ENCODE measurements around the gene PTPRG.

The PTPRG gene

DNA sequence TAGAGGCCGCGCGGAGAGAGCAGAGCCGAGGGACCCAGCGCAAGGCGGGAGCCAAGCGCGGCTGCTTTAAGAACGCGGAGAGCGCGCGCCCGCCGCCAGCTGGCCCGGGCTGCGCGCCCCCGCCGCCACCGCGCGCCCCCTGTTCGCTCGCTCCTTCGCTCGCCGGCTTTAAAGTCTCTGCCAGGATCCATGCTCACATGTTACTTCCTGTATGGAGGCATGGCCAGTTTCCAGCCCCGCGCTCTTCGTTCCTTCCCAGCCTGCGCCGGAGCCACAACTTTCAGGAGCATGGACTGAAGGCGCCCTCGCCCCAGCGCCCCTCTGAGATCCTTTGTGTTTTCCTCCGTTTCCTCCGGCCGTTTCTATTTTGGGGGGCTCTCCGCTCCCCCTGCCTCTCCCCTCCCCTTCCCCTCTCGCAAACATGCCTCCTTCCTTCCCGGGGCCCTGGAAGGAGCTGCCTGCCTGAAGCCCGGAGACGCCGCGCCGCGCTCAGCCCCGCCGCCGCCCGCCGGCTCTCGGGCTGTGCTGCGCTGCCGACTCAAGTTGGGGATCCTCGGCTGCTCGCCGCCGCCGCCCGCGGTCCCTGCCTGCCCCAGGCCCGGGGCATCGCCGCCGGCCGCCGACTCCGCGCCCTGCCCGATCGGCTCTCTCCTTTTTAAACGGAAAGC lies at the start of gene PTPRG:
Gene PTPRG, plus strand, starts transcription at position 198 of the 668 bp plus-strand sequence. CDS start 717 bp downstream, outside the sequence.
- Histone ChIP-seq H3K4me1 (ENCODE audit: control insufficient read depth, insufficient read depth, low read length) (peaks cover 4% of the 10 kb centered on the region), H3K27me3 (ENCODE audit: control insufficient read depth, insufficient read depth, low read length) (peaks cover 38% of the 10 kb centered on the region), H3K9me3 (ENCODE audit: control insufficient read depth, low read length) (no peaks in the 10 kb centered on the region), H3K36me3 (ENCODE audit: control insufficient read depth, insufficient read depth, low read length) (no peaks in the 10 kb centered on the region), H3K9ac (ENCODE audit: low read length) (peak within 1 kb of the TSS; percentile 81), H3K4me3 (ENCODE audit: low read length) (peak within 1 kb of the TSS; percentile 78)

DNA sequence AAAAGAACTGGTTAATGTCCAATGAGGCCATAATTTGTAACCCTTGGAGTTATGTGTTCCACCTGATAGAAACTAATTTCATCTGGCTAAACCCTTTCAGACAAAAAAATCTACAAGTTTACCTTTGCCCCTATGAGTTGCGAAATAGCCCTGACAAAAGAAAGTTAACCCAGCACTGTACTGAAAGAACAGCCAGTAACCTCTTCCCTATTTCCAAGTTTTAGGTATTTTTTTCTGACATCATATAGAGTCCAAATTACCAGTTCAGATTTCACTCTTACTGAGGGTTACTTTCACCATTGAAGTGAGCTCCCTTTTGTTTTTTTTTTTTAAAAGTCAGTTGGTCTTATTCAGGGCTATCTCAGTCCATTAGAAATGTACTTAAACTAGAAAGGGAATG lies 42.8 kb upstream of the PTPRG start:
- no peaks in the 10 kb centered on the region for H3K27me3 ChIP-seq (ENCODE audit: control insufficient read depth, insufficient read depth, low read length)
- no peaks in the 10 kb centered on the region for H3K4me1 ChIP-seq (ENCODE audit: control insufficient read depth, insufficient read depth, low read length)
- no peak overlapping the region for H3K9ac ChIP-seq (ENCODE audit: low read length)
- no peaks in the 10 kb centered on the region for H3K9me3 ChIP-seq (ENCODE audit: control insufficient read depth, low read length)
- H3K4me3 ChIP-seq (ENCODE audit: low read length) = no peak overlapping the region
- no peaks in the 10 kb centered on the region for H3K36me3 ChIP-seq (ENCODE audit: control insufficient read depth, insufficient read depth, low read length)

DNA sequence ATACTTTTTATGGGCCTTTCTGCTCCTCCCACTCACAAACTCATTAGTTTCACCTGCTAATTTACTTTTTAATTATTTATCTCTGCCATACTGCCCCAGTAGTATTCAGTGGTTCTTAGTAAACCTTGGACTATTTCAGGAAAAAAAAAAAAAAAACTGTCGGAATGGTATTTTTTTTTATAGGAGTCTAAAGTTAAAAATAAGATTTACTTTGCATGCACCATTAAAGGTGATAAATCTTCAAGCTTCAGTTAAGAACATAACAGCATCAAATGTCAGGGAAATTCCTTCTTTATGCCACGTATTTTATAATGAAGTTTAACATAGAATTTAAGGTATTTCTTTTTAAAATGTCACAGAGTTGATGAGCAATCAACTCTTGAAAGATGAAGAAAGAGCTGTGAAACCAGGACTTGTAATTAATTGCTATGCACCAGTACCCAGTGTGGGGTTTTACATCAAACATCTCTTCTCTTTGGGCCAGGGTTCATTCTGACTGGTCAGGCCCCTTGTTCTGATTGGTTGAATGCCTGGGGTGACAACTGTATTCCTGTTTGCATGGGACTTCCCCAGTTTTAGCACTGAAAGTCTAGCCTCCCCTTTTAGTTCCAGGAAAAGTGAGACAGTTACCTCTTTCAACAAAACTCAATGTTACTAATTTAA lies 40.3 kb upstream of the PTPRG start:
- H3K4me3 ChIP-seq (ENCODE audit: low read length) = no peak overlapping the region
- no peaks in the 10 kb centered on the region for H3K36me3 ChIP-seq (ENCODE audit: control insufficient read depth, insufficient read depth, low read length)
- H3K27me3 ChIP-seq (ENCODE audit: control insufficient read depth, insufficient read depth, low read length) = no peaks in the 10 kb centered on the region
- H3K4me1 ChIP-seq (ENCODE audit: control insufficient read depth, insufficient read depth, low read length) = no peaks in the 10 kb centered on the region
- no peaks in the 10 kb centered on the region for H3K9me3 ChIP-seq (ENCODE audit: control insufficient read depth, low read length)
- H3K9ac ChIP-seq (ENCODE audit: low read length) = no peak overlapping the region

DNA sequence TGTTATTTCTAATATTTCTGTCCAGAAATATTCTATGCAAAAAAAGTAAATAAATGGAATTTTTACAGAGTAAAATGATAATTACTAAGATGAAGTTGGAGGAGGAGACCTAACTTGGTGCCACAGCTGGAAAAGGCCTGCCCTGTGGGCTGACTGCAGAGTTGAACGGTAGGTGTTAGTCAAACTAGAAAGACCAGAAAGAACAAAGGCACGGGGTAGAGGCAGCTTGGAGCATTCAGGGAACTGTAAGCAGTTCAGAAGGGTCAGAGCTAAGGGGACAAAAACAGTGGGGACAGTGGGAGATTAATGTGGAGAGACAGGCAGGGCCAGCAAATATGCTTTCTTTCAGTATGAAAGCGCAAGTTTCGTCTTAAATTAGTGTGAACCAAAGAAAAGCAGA lies 39.3 kb upstream of the PTPRG start:
- Histone ChIP-seq H3K4me3 (ENCODE audit: low read length) (no peak overlapping the region), H3K9me3 (ENCODE audit: control insufficient read depth, low read length) (no peaks in the 10 kb centered on the region)

DNA sequence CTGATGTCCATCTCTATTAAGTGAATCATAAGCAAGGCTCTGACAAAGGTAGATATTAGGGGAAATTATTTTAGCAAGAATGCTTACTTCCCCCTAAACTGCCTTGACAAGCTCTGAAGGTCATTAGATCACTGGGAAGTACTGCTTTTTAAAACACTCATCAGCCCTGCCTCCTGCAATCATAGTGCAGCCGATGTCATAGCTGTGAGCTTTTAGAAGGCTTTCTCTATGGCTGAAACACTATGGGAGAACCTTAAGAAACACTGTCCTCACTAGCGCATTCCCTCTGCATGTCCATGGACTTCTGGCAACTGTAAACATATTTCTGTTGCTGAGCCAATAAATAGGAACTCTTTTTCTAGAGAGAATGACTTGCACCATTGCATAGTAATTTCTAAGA lies 38.7 kb upstream of the PTPRG start:
- Histone ChIP-seq H3K27me3 (ENCODE audit: control insufficient read depth, insufficient read depth, low read length) (no peaks in the 10 kb centered on the region), H3K36me3 (ENCODE audit: control insufficient read depth, insufficient read depth, low read length) (no peaks in the 10 kb centered on the region), H3K9ac (ENCODE audit: low read length) (no peak overlapping the region), H3K4me1 (ENCODE audit: control insufficient read depth, insufficient read depth, low read length) (no peaks in the 10 kb centered on the region), H3K9me3 (ENCODE audit: control insufficient read depth, low read length) (no peaks in the 10 kb centered on the region), H3K4me3 (ENCODE audit: low read length) (no peak overlapping the region)

More for the DNA sequence above, 39.3 kb upstream of the PTPRG start:
- Histone ChIP-seq H3K36me3 (ENCODE audit: control insufficient read depth, insufficient read depth, low read length) (no peaks in the 10 kb centered on the region), H3K4me1 (ENCODE audit: control insufficient read depth, insufficient read depth, low read length) (no peaks in the 10 kb centered on the region), H3K9ac (ENCODE audit: low read length) (no peak overlapping the region), H3K27me3 (ENCODE audit: control insufficient read depth, insufficient read depth, low read length) (no peaks in the 10 kb centered on the region)

DNA sequence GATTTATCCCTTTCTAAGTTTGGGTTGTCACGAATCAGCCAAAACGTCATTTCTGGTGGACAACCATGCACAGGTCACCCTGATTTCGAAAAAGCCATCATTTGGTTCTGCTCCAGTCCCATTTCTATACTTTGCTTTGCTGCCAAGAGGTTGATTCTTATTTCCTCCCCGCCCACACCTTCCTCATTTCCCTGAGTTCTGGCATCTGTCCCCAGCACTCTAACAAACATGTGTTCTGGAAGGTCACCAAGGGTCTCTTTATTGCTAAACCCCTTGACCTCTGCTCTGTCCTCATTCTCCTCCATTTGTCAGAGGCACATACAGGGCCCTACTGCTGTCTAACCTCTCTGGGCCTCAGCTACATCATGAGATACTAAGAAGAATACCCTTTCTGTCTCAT lies 36.4 kb upstream of the PTPRG start:
- Histone ChIP-seq H3K4me3 (ENCODE audit: low read length) (no peak overlapping the region), H3K27me3 (ENCODE audit: control insufficient read depth, insufficient read depth, low read length) (no peaks in the 10 kb centered on the region), H3K9me3 (ENCODE audit: control insufficient read depth, low read length) (no peaks in the 10 kb centered on the region), H3K36me3 (ENCODE audit: control insufficient read depth, insufficient read depth, low read length) (no peaks in the 10 kb centered on the region), H3K9ac (ENCODE audit: low read length) (no peak overlapping the region), H3K4me1 (ENCODE audit: control insufficient read depth, insufficient read depth, low read length) (no peaks in the 10 kb centered on the region)

DNA sequence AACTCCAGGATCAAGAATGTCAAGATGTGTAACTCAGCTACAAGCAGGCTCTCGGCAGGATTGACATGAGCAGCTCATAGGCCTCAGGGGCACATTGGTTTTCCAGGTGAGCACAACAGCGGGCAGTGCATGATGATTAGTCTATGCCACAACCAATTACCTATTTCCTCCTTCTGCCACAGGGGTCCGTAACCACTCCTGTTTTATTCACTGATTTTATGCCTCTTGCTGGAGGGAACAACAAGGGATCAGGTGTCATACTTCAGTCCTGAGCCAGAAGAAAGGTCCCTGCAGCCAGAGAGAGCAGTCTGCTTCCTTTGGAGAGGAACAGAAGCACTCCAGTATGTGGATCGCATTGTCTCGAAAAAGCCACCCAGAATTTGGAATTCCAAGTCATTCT lies 35.1 kb upstream of the PTPRG start:
- Histone ChIP-seq H3K4me3 (ENCODE audit: low read length) (no peak overlapping the region), H3K27me3 (ENCODE audit: control insufficient read depth, insufficient read depth, low read length) (no peaks in the 10 kb centered on the region), H3K4me1 (ENCODE audit: control insufficient read depth, insufficient read depth, low read length) (no peaks in the 10 kb centered on the region), H3K9ac (ENCODE audit: low read length) (no peak overlapping the region), H3K9me3 (ENCODE audit: control insufficient read depth, low read length) (no peaks in the 10 kb centered on the region), H3K36me3 (ENCODE audit: control insufficient read depth, insufficient read depth, low read length) (no peaks in the 10 kb centered on the region)

DNA sequence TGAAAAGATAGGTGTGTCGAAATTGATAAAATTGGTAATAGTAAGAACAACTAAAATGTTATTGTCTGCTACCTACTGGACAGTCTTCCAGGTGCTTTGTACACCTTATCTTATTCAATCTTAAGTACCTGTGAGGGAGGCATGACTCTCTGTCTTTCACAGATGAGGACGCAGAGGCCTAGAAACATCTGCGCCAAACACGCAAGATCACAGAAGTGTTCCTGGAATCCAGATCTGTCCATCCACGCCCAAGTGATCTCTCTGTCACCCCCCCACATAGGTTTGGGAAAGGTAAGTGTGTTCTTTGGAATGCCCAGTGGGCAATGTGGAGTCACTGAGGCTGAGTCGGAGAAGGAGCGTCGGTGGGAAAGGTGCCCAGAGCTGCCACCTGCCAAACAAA lies 34.4 kb upstream of the PTPRG start:
- no peak overlapping the region for H3K9ac ChIP-seq (ENCODE audit: low read length)
- no peaks in the 10 kb centered on the region for H3K4me1 ChIP-seq (ENCODE audit: control insufficient read depth, insufficient read depth, low read length)
- H3K9me3 ChIP-seq (ENCODE audit: control insufficient read depth, low read length) = no peaks in the 10 kb centered on the region

DNA sequence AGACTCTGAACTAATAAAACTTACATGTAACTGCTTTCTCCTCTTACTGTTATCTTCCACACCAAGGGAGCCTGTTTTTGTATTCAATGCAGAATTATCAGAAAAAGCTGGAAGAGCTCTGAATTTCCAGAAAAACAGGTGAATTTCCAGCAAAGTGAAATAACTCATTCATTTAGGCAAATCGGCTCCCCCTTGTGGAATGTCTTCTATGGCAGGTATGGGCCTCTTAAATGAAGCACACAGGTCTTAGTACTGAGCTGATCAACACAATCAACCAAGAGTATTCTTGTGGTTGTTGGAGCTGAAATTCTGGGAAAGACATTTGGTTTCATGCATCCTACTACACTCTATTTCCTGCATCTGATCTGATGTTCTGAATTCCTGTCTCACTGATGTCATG lies 31.0 kb upstream of the PTPRG start:
- no peaks in the 10 kb centered on the region for H3K4me1 ChIP-seq (ENCODE audit: control insufficient read depth, insufficient read depth, low read length)
- H3K36me3 ChIP-seq (ENCODE audit: control insufficient read depth, insufficient read depth, low read length) = no peaks in the 10 kb centered on the region
- no peaks in the 10 kb centered on the region for H3K27me3 ChIP-seq (ENCODE audit: control insufficient read depth, insufficient read depth, low read length)
- H3K4me3 ChIP-seq (ENCODE audit: low read length) = no peak overlapping the region
- no peaks in the 10 kb centered on the region for H3K9me3 ChIP-seq (ENCODE audit: control insufficient read depth, low read length)
- H3K9ac ChIP-seq (ENCODE audit: low read length) = no peak overlapping the region

More for the DNA sequence above, 34.4 kb upstream of the PTPRG start:
- no peaks in the 10 kb centered on the region for H3K36me3 ChIP-seq (ENCODE audit: control insufficient read depth, insufficient read depth, low read length)
- no peaks in the 10 kb centered on the region for H3K27me3 ChIP-seq (ENCODE audit: control insufficient read depth, insufficient read depth, low read length)
- no peak overlapping the region for H3K4me3 ChIP-seq (ENCODE audit: low read length)

DNA sequence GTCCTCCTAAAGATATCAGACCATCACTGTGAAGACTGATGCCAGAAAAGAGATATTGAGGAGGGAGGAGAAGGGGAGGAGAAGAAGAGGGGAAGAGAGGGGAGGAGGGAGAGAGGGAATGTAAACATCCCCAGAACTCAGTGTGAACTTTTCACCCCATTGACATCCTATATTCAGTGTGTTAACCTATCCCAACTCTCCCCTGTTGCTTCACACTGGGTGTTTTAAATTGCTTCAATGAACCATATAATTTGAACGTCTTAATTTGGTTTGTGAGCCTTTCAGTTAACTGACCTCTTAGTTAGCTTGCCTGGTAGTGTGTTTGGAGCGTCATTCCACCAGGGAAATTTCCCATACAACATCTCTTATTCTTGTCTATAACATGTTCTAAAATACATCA lies 29.8 kb upstream of the PTPRG start:
- Histone ChIP-seq H3K9ac (ENCODE audit: low read length) (no peak overlapping the region), H3K4me3 (ENCODE audit: low read length) (no peak overlapping the region), H3K27me3 (ENCODE audit: control insufficient read depth, insufficient read depth, low read length) (no peaks in the 10 kb centered on the region), H3K9me3 (ENCODE audit: control insufficient read depth, low read length) (no peaks in the 10 kb centered on the region), H3K4me1 (ENCODE audit: control insufficient read depth, insufficient read depth, low read length) (no peaks in the 10 kb centered on the region), H3K36me3 (ENCODE audit: control insufficient read depth, insufficient read depth, low read length) (no peaks in the 10 kb centered on the region)

DNA sequence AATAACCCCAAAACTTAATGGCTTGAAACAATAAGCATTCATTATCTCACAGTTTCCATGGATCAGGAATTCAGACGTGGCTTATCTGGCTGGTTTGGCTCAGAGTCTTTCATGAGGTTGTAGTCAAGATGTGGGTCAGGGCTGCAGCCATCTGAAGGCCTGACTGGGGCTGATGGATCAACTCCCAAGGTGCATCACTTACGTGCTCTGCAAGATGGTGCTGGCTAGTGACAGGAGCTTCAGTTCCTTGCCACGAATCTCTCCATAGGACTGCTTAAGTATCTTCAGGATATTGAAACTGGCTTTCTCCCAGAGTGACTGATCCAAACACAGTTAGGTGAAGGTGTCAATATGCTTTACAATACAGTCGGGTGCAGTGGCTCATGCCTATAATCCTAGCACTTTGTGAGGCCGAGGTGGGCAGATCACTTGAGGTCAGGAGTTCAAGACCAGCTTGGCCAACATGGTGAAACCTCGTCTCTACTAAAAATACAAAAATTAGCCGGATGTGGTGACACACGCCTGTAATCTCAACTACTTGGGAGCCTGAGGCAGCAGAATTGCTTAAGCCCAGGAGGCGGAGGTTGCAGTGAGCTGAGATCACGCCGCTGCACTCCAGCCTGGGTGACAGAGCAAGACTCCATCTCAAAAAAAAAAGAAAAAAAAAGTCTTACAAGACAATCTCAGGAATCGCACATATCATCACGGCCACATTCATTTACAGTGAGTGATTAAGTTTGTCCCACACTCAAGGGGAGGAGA lies 28.5 kb upstream of the PTPRG start:
- peaks cover 5% of the 10 kb centered on the region for H3K4me1 ChIP-seq (ENCODE audit: control insufficient read depth, insufficient read depth, low read length)
- H3K36me3 ChIP-seq (ENCODE audit: control insufficient read depth, insufficient read depth, low read length) = no peaks in the 10 kb centered on the region
- no peaks in the 10 kb centered on the region for H3K27me3 ChIP-seq (ENCODE audit: control insufficient read depth, insufficient read depth, low read length)
- no peak overlapping the region for H3K4me3 ChIP-seq (ENCODE audit: low read length)
- no peaks in the 10 kb centered on the region for H3K9me3 ChIP-seq (ENCODE audit: control insufficient read depth, low read length)
- no peak overlapping the region for H3K9ac ChIP-seq (ENCODE audit: low read length)

DNA sequence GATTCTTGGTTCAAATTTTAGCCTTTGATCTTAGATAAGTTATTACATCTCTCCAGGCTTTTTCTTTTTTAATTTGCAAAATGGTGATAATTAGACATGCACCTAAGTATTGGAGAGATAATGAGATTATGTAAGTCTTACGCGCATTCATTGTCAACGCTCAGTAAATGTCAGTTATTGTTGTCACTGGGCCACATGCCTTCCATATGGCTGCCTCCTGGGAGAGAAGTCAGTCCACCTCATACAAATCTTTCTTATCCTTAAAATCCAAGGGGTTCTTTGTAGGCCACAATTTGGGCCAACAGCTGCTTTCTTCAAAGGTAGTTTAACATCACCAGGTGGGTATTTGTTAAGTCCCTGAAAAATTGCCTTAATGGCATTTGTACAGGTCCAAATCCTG lies 25.5 kb upstream of the PTPRG start:
- Histone ChIP-seq H3K4me3 (ENCODE audit: low read length) (no peak overlapping the region), H3K9ac (ENCODE audit: low read length) (no peak overlapping the region), H3K27me3 (ENCODE audit: control insufficient read depth, insufficient read depth, low read length) (no peaks in the 10 kb centered on the region), H3K36me3 (ENCODE audit: control insufficient read depth, insufficient read depth, low read length) (no peaks in the 10 kb centered on the region), H3K9me3 (ENCODE audit: control insufficient read depth, low read length) (no peaks in the 10 kb centered on the region), H3K4me1 (ENCODE audit: control insufficient read depth, insufficient read depth, low read length) (peaks cover 5% of the 10 kb centered on the region)

Measured in mucosa of stomach (tissue), 1 donor.